Breast epithelium (tissue), 4 donors: Measurements from ENCODE around the gene TFCP2. TPM values are rescaled to one million over a fixed set of nuclear protein-coding genes. Genes with fewer than 3 reads are reported as not detected.

Experiments used
- DNase-seq, 2 donors: peaks; one replicate each; pipeline ENCODE4 v3.0.0-alpha.2; 2019; ENCODE audit warnings: low spot score in 2 of 2
- H3K27ac ChIP-seq, 2 donors: fragments of 200-600 bp; sonication (generic) in 1 of 2; one replicate each; pipeline ENCODE4 v1.5.1; 2016 to 2019; ENCODE audit warnings: mild to moderate bottlenecking in 1 of 2
- H3K27me3 ChIP-seq, 2 donors: fragments of 200-600 bp; sonication (generic) in 1 of 2; one replicate each; pipeline versions ENCODE4 v1.5.1 to v1.6.0; 2017 to 2019; ENCODE audit warnings: control low read depth in 1 of 2, mild to moderate bottlenecking in 1 of 2
- H3K36me3 ChIP-seq: fragments of 200-600 bp; one replicate; pipeline ENCODE4 v1.5.1; 2019
- H3K4me1 ChIP-seq, 2 donors: fragments of 200-600 bp; sonication (generic); one replicate each; pipeline ENCODE4 v1.5.1; 2016 to 2019; ENCODE audit warnings: control low read depth in 1 of 2
- H3K4me3 ChIP-seq, 3 donors: fragments of 200-600 bp; sonication (generic); 1 replicate in 2 of 3; 2 replicates in 1 of 3; pipeline ENCODE4 v1.5.1; 2016 to 2019; ENCODE audit warnings: mild to moderate bottlenecking in 3 of 3, moderate library complexity in 2 of 3
- H3K9me3 ChIP-seq, 2 donors: fragments of 200-600 bp; sonication (generic) in 1 of 2; one replicate each; pipeline ENCODE4 v1.5.1; 2016 to 2019; ENCODE audit warnings: control low read depth in 1 of 2
- POLR2A ChIP-seq: fragments of 450-650 bp; IDR thresholded peaks from one replicate; pipeline ENCODE4 v1.6.1; 2016; ENCODE audit warnings: antibody characterized with exemption, mild to moderate bottlenecking, moderate library complexity
- POLR2AphosphoS5 ChIP-seq, 3 donors: sonication (generic); formaldehyde crosslinking; IDR thresholded peaks; one replicate each; pipeline ENCODE4 v1.6.1; 2017; ENCODE audit warnings: antibody characterized with exemption in 3 of 3
- intact Hi-C: fragments of 100-400 bp; cut with DNase I; formaldehyde crosslinking; loops from one replicate; pipeline ENCODE4 v1.15.1; 2023; ENCODE audit warnings: low total_unique reads
- total RNA-seq, 3 donors: library from RNA; depleted of rRNA; stranded (reverse); fragments of >200 nt; gene quantifications; one replicate each; pipeline ENCODE4 v1.1.0, GENCODE V29; 2016
- TF ChIP-seq, protein P1 (sequence below), 3 donors: fragments of 450-650 bp; IDR thresholded peaks; one replicate each; pipeline ENCODE4 v1.5.1; 2016 to 2017; ENCODE audit warnings: antibody characterized with exemption in 3 of 3, mild to moderate bottlenecking in 3 of 3, moderate library complexity in 3 of 3

The TFCP2 gene
- total RNA-seq, 3 donors from 2014 or later = 14.6 to 22.1 (median 16.4) TPM

DNA sequence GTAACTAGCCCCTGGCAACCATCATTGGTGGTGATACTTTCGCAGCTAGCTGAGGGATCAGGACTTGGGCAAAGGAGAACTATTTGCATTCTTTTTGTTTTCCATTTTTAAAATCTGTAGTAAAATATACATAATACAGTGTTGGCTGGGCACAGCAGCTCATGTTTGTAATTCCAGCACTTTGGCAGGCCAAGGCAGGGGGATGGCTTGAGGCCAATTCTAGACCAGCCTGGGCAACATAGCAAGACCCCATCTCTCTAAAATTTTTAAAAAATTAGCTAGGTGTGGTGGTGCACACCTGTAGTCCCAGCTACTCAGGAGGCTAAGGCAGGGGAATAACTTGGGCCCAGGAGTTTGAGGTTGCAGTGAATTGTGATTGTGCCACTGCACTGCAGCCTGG lies 20.0 kb downstream of the TFCP2 start:
- H3K4me1 ChIP-seq = no peaks in the 10 kb centered on the region
- H3K27me3 ChIP-seq = no peaks in the 10 kb centered on the region
- intact Hi-C loops = no loop called here
- DNase-seq = no peak
- no peak for TF ChIP-seq POLR2AphosphoS5 (IDR thresholded peaks at IDR 0.05)
- TF ChIP-seq POLR2A = no peak
- TF ChIP-seq, protein P1, sequence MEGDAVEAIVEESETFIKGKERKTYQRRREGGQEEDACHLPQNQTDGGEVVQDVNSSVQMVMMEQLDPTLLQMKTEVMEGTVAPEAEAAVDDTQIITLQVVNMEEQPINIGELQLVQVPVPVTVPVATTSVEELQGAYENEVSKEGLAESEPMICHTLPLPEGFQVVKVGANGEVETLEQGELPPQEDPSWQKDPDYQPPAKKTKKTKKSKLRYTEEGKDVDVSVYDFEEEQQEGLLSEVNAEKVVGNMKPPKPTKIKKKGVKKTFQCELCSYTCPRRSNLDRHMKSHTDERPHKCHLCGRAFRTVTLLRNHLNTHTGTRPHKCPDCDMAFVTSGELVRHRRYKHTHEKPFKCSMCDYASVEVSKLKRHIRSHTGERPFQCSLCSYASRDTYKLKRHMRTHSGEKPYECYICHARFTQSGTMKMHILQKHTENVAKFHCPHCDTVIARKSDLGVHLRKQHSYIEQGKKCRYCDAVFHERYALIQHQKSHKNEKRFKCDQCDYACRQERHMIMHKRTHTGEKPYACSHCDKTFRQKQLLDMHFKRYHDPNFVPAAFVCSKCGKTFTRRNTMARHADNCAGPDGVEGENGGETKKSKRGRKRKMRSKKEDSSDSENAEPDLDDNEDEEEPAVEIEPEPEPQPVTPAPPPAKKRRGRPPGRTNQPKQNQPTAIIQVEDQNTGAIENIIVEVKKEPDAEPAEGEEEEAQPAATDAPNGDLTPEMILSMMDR (IDR thresholded peaks at IDR 0.05) = no peak
- no peak overlapping the region for H3K27ac ChIP-seq
- no peak overlapping the region for H3K4me3 ChIP-seq
- H3K36me3 ChIP-seq = no peaks in the 10 kb centered on the region
- no peaks in the 10 kb centered on the region for H3K9me3 ChIP-seq

DNA sequence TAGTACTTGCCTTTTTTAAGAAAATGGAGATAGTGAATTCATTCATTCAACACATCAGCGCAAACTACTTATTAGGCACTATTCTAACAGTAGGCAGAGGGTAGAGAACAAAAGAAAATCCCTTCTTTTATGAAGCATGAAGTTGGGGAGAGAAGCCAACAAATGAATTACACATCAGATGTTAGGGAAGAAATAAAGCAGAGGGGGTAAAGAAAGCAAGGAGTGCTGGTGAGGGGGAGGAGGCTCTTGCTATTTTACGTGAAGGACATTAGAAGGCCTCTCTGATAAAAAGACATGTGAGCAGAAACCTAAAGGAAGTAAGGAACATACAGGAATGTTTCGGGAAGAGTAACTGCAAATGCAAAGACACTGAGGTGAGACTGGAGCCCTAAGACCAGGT lies 22.2 kb downstream of the TFCP2 start:
- no peak for DNase-seq
- Histone ChIP-seq H3K27me3 (no peaks in the 10 kb centered on the region), H3K27ac (no peak overlapping the region), H3K4me1 (no peaks in the 10 kb centered on the region), H3K4me3 (no peak overlapping the region), H3K36me3 (no peaks in the 10 kb centered on the region), H3K9me3 (no peaks in the 10 kb centered on the region)
- intact Hi-C loops = no loop called here
- no peak for TF ChIP-seq POLR2A
- TF ChIP-seq, protein P1 (IDR thresholded peaks at IDR 0.05) = no peak
- TF ChIP-seq POLR2AphosphoS5 (IDR thresholded peaks at IDR 0.05) = no peak

DNA sequence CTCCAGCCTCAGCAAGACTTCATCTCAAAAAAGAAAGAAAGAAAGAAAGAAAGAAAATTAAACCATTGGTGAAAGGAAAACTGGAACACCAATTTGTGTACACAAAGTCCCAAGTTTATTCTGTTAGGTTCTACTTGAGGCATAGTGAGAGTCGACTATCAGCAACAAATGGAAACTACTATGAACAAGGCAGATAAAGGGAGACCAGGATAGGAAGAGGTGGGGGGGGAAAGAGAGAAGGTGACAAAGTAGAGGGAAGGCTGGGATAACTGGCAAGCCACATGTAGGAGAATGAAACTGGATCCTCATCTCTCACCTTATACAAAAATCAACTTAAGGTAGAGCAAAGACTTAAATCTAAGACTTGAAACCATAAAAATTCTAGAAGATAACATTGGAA lies 25.6 kb downstream of the TFCP2 start:
- H3K27ac ChIP-seq = no peak overlapping the region
- H3K36me3 ChIP-seq = no peaks in the 10 kb centered on the region
- DNase-seq = no peak
- intact Hi-C loops = no loop called here
- no peak overlapping the region for H3K4me3 ChIP-seq
- H3K4me1 ChIP-seq = no peaks in the 10 kb centered on the region
- no peaks in the 10 kb centered on the region for H3K27me3 ChIP-seq
- H3K9me3 ChIP-seq = no peaks in the 10 kb centered on the region
- TF ChIP-seq, protein P1 (IDR thresholded peaks at IDR 0.05) = no peak
- TF ChIP-seq POLR2A (no peak), POLR2AphosphoS5 (IDR thresholded peaks at IDR 0.05) (no peak)

DNA sequence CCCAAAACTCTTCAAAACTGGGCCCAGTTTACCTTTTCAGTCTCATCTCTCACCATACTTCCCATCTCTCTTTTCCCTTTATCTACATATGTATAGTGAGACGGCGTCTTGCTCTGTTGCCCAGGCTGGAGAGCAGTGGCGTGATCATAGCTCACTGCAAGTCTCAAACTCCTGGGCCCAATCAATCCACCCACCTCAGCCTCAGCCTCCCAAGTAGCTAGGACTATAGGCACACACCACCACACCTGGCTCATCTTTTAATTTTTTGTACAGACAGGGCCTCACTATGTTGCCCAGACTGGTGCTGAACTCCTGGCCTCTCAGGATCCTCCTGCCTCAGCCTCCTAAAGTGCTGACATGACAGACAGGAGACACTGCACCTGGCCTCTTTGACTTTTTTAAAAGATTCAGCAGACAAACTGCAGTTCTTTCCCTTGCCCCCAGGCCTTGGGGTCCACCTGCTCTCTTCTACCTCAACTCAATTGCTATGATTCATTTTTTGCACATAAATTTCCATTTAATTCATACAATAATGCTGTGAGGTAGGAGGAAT lies 33.6 kb downstream of the TFCP2 start:
- no peak for DNase-seq

DNA sequence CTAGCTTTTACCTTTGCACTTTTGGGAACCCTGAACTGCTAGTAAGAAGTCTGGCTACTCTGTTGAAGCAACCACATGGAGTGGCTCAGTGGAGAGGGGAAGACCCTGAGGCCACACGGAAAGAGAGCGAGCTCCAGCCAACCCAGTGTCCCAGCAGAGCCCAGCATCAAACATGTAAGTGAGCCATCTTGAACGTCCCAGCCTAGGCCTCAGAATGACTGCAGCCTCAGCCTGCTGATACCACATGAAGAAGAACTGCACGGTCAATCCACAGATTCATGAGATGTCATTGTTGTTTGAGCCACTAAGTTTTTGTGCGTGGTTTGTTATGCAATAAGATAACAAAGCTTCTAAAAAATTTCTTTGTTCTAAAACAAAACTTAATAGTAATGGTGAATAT lies 40.2 kb downstream of the TFCP2 start:
- H3K27ac ChIP-seq = no peak overlapping the region
- no peaks in the 10 kb centered on the region for H3K9me3 ChIP-seq
- H3K4me1 ChIP-seq = no peaks in the 10 kb centered on the region
- no peak for TF ChIP-seq POLR2AphosphoS5 (IDR thresholded peaks at IDR 0.05)
- TF ChIP-seq, protein P1 (IDR thresholded peaks at IDR 0.05) = no peak
- TF ChIP-seq POLR2A = no peak
- no peak for DNase-seq
- no peak overlapping the region for H3K4me3 ChIP-seq
- H3K27me3 ChIP-seq = no peaks in the 10 kb centered on the region
- intact Hi-C loops = loop anchor here (5.0 kb wide), 1 partner anchor 485 kb away; no protein-coding TSS in a partner anchor
- H3K36me3 ChIP-seq = no peaks in the 10 kb centered on the region

More for the DNA sequence above, 33.6 kb downstream of the TFCP2 start:
- H3K9me3 ChIP-seq = no peaks in the 10 kb centered on the region
- TF ChIP-seq POLR2A (no peak), POLR2AphosphoS5 (IDR thresholded peaks at IDR 0.05) (no peak)
- TF ChIP-seq, protein P1 (IDR thresholded peaks at IDR 0.05) = no peak
- H3K4me3 ChIP-seq = no peak overlapping the region
- H3K4me1 ChIP-seq = no peaks in the 10 kb centered on the region
- H3K27ac ChIP-seq = no peak overlapping the region
- no peaks in the 10 kb centered on the region for H3K27me3 ChIP-seq
- H3K36me3 ChIP-seq = no peaks in the 10 kb centered on the region
- intact Hi-C loops = no loop called here
